Natural killer cell treated with Interleukin-12 subunit alpha and Interleukin-12 subunit beta and Interleukin-15 and Interleukin-18, amount 100 ng/mL, for 72 hours (primary cell): ENCODE results near the gene CCDC88B. TPM values are rescaled to one million over a fixed set of nuclear protein-coding genes. Genes with fewer than 3 reads are reported as not detected.

Source experiments
- ATAC-seq, 2 donors: fragments of 150-1000 bp; cut with Tn5 transposase in 1 of 2; sonication (Bioruptor Pico), chemical (Tn5 transposase) in 1 of 2; 2 replicates each; pipeline ENCODE4 v1.10.0; 2021
- DNase-seq: peaks from one replicate; pipeline ENCODE4 v3.0.0; 2022; ENCODE audit warnings: low spot score
- H3K27ac Mint-ChIP-seq, 2 donors: 1 replicate in 1 of 2; 2 replicates in 1 of 2; pipeline ENCODE4 v1.8.0; 2022; ENCODE audit warnings: mixed read lengths in 2 of 2, mild to moderate bottlenecking in 1 of 2, moderate library complexity in 1 of 2
- H3K27me3 Mint-ChIP-seq, 2 donors: 1 replicate in 1 of 2; 2 replicates in 1 of 2; pipeline ENCODE4 v1.8.0; 2022; ENCODE audit warnings: mixed read lengths in 2 of 2
- H3K36me3 Mint-ChIP-seq: one replicate; pipeline ENCODE4 v1.8.0; 2022; ENCODE audit warnings: mixed read lengths
- H3K4me1 Mint-ChIP-seq, 2 donors: 1 replicate in 1 of 2; 2 replicates in 1 of 2; pipeline ENCODE4 v1.8.0; 2022; ENCODE audit warnings: low read depth in 2 of 2, mixed read lengths in 2 of 2, mild to moderate bottlenecking in 1 of 2
- H3K4me3 Mint-ChIP-seq: one replicate; pipeline ENCODE4 v1.8.0; 2022; ENCODE audit warnings: mixed read lengths
- H3K9me3 Mint-ChIP-seq: 2 replicates; pipeline ENCODE4 v1.8.0; 2022; ENCODE audit warnings: mixed read lengths
- total RNA-seq, 2 donors: library from RNA; stranded (reverse); gene quantifications; one replicate each; pipeline ENCODE4 v1.2.3, GENCODE V29; 2022

The CCDC88B gene
- total RNA-seq, 2 donors from 2014 or later, result 172 to 224 TPM

- DNase-seq, result no peak
- Mint-ChIP-seq H3K36me3 (no peaks in the 10 kb centered on the region), H3K4me1 (no peaks in the 10 kb centered on the region), H3K4me3 (no peak overlapping the region), H3K27ac (no peak overlapping the region), H3K27me3 (no peaks in the 10 kb centered on the region), H3K9me3 (no peaks in the 10 kb centered on the region)
- ATAC-seq, result no peak
Observed at GRCh38 chr11:64376071-64376470, 36.1 kb downstream of the CCDC88B start.

GRCh38 chr11:64378335-64378880 is 38.4 kb downstream of the CCDC88B start:
- DNase-seq, result no peak
- Mint-ChIP-seq H3K27me3 (peaks cover 0 to 2% of the 10 kb centered on the region in 2 donors), H3K4me3 (no peak overlapping the region), H3K27ac (no peak overlapping the region), H3K36me3 (no peaks in the 10 kb centered on the region), H3K9me3 (no peaks in the 10 kb centered on the region), H3K4me1 (no peaks in the 10 kb centered on the region)
- no peak for ATAC-seq

GRCh38 chr11:64379160-64379559 is 39.2 kb downstream of the CCDC88B start:
- DNase-seq (no peak), ATAC-seq (no peak)
- no peaks in the 10 kb centered on the region for H3K4me1 Mint-ChIP-seq
- no peak overlapping the region for H3K4me3 Mint-ChIP-seq
- H3K27me3 Mint-ChIP-seq, result peaks cover 0 to 2% of the 10 kb centered on the region in 2 donors
- no peaks in the 10 kb centered on the region for H3K9me3 Mint-ChIP-seq
- no peaks in the 10 kb centered on the region for H3K36me3 Mint-ChIP-seq
- H3K27ac Mint-ChIP-seq, result no peak overlapping the region

- Mint-ChIP-seq H3K4me3 (no peak overlapping the region), H3K9me3 (no peaks in the 10 kb centered on the region), H3K4me1 (no peaks in the 10 kb centered on the region), H3K27me3 (peaks cover 0 to 2% of the 10 kb centered on the region in 2 donors), H3K27ac (no peak overlapping the region), H3K36me3 (no peaks in the 10 kb centered on the region)
- peak; percentile 31 to 44 for ATAC-seq
- no peak for DNase-seq
Observed at GRCh38 chr11:64379817-64380709, 40.1 kb downstream of the CCDC88B start.

GRCh38 chr11:64381350-64381749 is 41.3 kb downstream of the CCDC88B start:
- H3K4me3 Mint-ChIP-seq, result no peak overlapping the region
- ATAC-seq, result no peak

GRCh38 chr11:64382047-64382446 is 42.0 kb downstream of the CCDC88B start:
- Mint-ChIP-seq H3K9me3 (no peaks in the 10 kb centered on the region), H3K27me3 (peaks cover 0 to 2% of the 10 kb centered on the region in 2 donors), H3K36me3 (no peaks in the 10 kb centered on the region), H3K27ac (no peak overlapping the region), H3K4me3 (no peak overlapping the region), H3K4me1 (peaks cover 5 to 14% of the 10 kb centered on the region in 2 donors)
- ATAC-seq (no peak), DNase-seq (no peak)

More at GRCh38 chr11:64381350-64381749, 41.3 kb downstream of the CCDC88B start:
- no peaks in the 10 kb centered on the region for H3K36me3 Mint-ChIP-seq
- DNase-seq, result no peak
- H3K4me1 Mint-ChIP-seq, result peaks cover 3 to 9% of the 10 kb centered on the region in 2 donors
- H3K27me3 Mint-ChIP-seq, result peaks cover 0 to 2% of the 10 kb centered on the region in 2 donors
- no peaks in the 10 kb centered on the region for H3K9me3 Mint-ChIP-seq
- H3K27ac Mint-ChIP-seq, result no peak overlapping the region

- Mint-ChIP-seq H3K4me3 (no peak overlapping the region), H3K27ac (peak overlapping the region; percentile 14 to 17), H3K27me3 (peaks cover 0 to 2% of the 10 kb centered on the region in 2 donors), H3K9me3 (no peaks in the 10 kb centered on the region), H3K4me1 (peaks cover 5 to 14% of the 10 kb centered on the region in 2 donors), H3K36me3 (no peaks in the 10 kb centered on the region)
- DNase-seq (no peak), ATAC-seq (no peak)
Observed at GRCh38 chr11:64382586-64382985, 42.6 kb downstream of the CCDC88B start.

GRCh38 chr11:64383580-64383979 is 43.6 kb downstream of the CCDC88B start:
- peaks cover 5 to 14% of the 10 kb centered on the region in 2 donors for H3K4me1 Mint-ChIP-seq
- H3K4me3 Mint-ChIP-seq, result no peak overlapping the region
- DNase-seq (no peak), ATAC-seq (no peak)
- H3K27ac Mint-ChIP-seq, result no peak overlapping the region
- no peaks in the 10 kb centered on the region for H3K9me3 Mint-ChIP-seq
- peaks cover 0 to 5% of the 10 kb centered on the region in 2 donors for H3K27me3 Mint-ChIP-seq
- H3K36me3 Mint-ChIP-seq, result no peaks in the 10 kb centered on the region

- ATAC-seq (no peak), DNase-seq (no peak)
- no peak overlapping the region for H3K4me3 Mint-ChIP-seq
- peaks cover 0 to 5% of the 10 kb centered on the region in 2 donors for H3K27me3 Mint-ChIP-seq
- H3K9me3 Mint-ChIP-seq, result no peaks in the 10 kb centered on the region
- no peaks in the 10 kb centered on the region for H3K36me3 Mint-ChIP-seq
- H3K4me1 Mint-ChIP-seq, result peaks cover 5 to 14% of the 10 kb centered on the region in 2 donors
- no peak overlapping the region for H3K27ac Mint-ChIP-seq
Observed at GRCh38 chr11:64384028-64384737, 44.2 kb downstream of the CCDC88B start.

- ATAC-seq (no peak), DNase-seq (no peak)
- Mint-ChIP-seq H3K27me3 (peaks cover 0 to 9% of the 10 kb centered on the region in 2 donors), H3K27ac (no peak overlapping the region), H3K36me3 (peaks cover 4% of the 10 kb centered on the region), H3K9me3 (peaks cover 3% of the 10 kb centered on the region), H3K4me3 (no peak overlapping the region), H3K4me1 (peaks cover 10 to 21% of the 10 kb centered on the region in 2 donors)
Observed at GRCh38 chr11:64384981-64385944, 45.3 kb downstream of the CCDC88B start.

- H3K4me1 Mint-ChIP-seq, result peaks cover 16 to 27% of the 10 kb centered on the region in 2 donors
- peaks cover 0 to 9% of the 10 kb centered on the region in 2 donors for H3K27me3 Mint-ChIP-seq
- H3K4me3 Mint-ChIP-seq, result no peak overlapping the region
- ATAC-seq (peak in 1 of 2 donors; percentile 64), DNase-seq (no peak)
- H3K36me3 Mint-ChIP-seq, result peaks cover 9% of the 10 kb centered on the region
- peaks cover 6% of the 10 kb centered on the region for H3K9me3 Mint-ChIP-seq
- H3K27ac Mint-ChIP-seq, result no peak overlapping the region
Observed at GRCh38 chr11:64385945-64386704, 46.1 kb downstream of the CCDC88B start.

- no peak overlapping the region for H3K27ac Mint-ChIP-seq
Observed at GRCh38 chr11:64387916-64388315, 47.9 kb downstream of the CCDC88B start.

More at GRCh38 chr11:64387916-64388315, 47.9 kb downstream of the CCDC88B start:
- no peak overlapping the region for H3K4me3 Mint-ChIP-seq
- H3K4me1 Mint-ChIP-seq, result peaks cover 21 to 27% of the 10 kb centered on the region in 2 donors
- no peak for DNase-seq
- peaks cover 9% of the 10 kb centered on the region for H3K36me3 Mint-ChIP-seq
- no peak for ATAC-seq
- H3K27me3 Mint-ChIP-seq, result peaks cover 0 to 6% of the 10 kb centered on the region in 2 donors
- peaks cover 6% of the 10 kb centered on the region for H3K9me3 Mint-ChIP-seq
